Mesendoderm (in vitro differentiated cells): ENCODE data around the gene SLC36A1.

Experiments used
- DNase-seq: peaks from one replicate; pipeline ENCODE4 v3.0.0; 2013
- H2AK5ac ChIP-seq: 2 replicates; pipeline ENCODE4 v1.6.1; 2013; ENCODE audit warnings: low read length, inconsistent platforms
- H2BK120ac ChIP-seq: 2 replicates; pipeline ENCODE4 v1.6.1; 2013; ENCODE audit warnings: low read depth, mild to moderate bottlenecking, low read length, moderate library complexity, mixed read lengths
- H2BK15ac ChIP-seq: replicated peaks from 2 replicates; pipeline ENCODE4 v1.6.1; 2013; ENCODE audit warnings: low read depth, mild to moderate bottlenecking, moderate library complexity
- H2BK5ac ChIP-seq: 2 replicates; pipeline ENCODE4 v1.6.1; 2013; ENCODE audit warnings: low read length, inconsistent platforms
- H3K18ac ChIP-seq: 2 replicates; pipeline ENCODE4 v1.6.1; 2013; ENCODE audit warnings: mild to moderate bottlenecking, low read length, mixed read lengths
- H3K23ac ChIP-seq: one replicate; pipeline ENCODE4 v1.6.1; 2013; ENCODE audit warnings: low read length
- H3K27ac ChIP-seq: 2 replicates; pipeline ENCODE4 v1.5.1; 2013; ENCODE audit warnings: low read depth, mild to moderate bottlenecking, inconsistent platforms, low read length, moderate library complexity
- H3K27me3 ChIP-seq: 2 replicates; pipeline ENCODE4 v1.6.1; 2013; ENCODE audit warnings: low read length, control low read depth, mild to moderate bottlenecking, inconsistent platforms; ENCODE audit not compliant: insufficient read depth, poor library complexity
- H3K36me3 ChIP-seq: 2 replicates; pipeline ENCODE4 v1.6.1; 2013; ENCODE audit warnings: low read length, inconsistent platforms; ENCODE audit not compliant: control insufficient read depth, insufficient read depth
- H3K4ac ChIP-seq: one replicate; pipeline ENCODE4 v1.6.1; 2013; ENCODE audit warnings: low read depth, mild to moderate bottlenecking, low read length, moderate library complexity
- H3K4me1 ChIP-seq: 2 replicates; pipeline ENCODE4 v1.6.1; 2013; ENCODE audit warnings: low read depth, low read length, inconsistent platforms; ENCODE audit not compliant: control insufficient read depth
- H3K4me2 ChIP-seq: 2 replicates; pipeline ENCODE4 v1.6.1; 2013; ENCODE audit warnings: low read length
- H3K4me3 ChIP-seq: 2 replicates; pipeline ENCODE4 v1.5.1; 2013; ENCODE audit warnings: mild to moderate bottlenecking, low read length
- H3K56ac ChIP-seq: one replicate; pipeline ENCODE4 v1.6.1; 2013; ENCODE audit warnings: low read length
- H3K79me1 ChIP-seq: 2 replicates; pipeline ENCODE4 v1.6.1; 2013; ENCODE audit warnings: low read length, inconsistent platforms
- H3K79me2 ChIP-seq: 2 replicates; pipeline ENCODE4 v1.6.1; 2013; ENCODE audit warnings: mild to moderate bottlenecking, low read length; ENCODE audit not compliant: control insufficient read depth, insufficient read depth
- H3K9ac ChIP-seq: 2 replicates; pipeline ENCODE4 v1.6.1; 2013; ENCODE audit warnings: low read length, inconsistent platforms
- H4K5ac ChIP-seq: one replicate; pipeline ENCODE4 v1.6.1; 2013; ENCODE audit warnings: low read length
- H4K8ac ChIP-seq: one replicate; pipeline ENCODE4 v1.6.1; 2013; ENCODE audit warnings: low read depth, mild to moderate bottlenecking, control low read depth, low read length, moderate library complexity
- whole genome bisulfite sequencing: extraction: QIAGEN DNeasy Blood & Tissue Kit; methylation state at CpG from one replicate; pipeline ENCODE4 v1.1.7; 2013; ENCODE audit warnings: low lambda C conversion rate, missing lambda C conversion rate; ENCODE audit not compliant: insufficient coverage; ENCODE audit errors: extremely low coverage; 5-methylcytosine and 5-hydroxymethylcytosine counted together

The SLC36A1 gene

DNA sequence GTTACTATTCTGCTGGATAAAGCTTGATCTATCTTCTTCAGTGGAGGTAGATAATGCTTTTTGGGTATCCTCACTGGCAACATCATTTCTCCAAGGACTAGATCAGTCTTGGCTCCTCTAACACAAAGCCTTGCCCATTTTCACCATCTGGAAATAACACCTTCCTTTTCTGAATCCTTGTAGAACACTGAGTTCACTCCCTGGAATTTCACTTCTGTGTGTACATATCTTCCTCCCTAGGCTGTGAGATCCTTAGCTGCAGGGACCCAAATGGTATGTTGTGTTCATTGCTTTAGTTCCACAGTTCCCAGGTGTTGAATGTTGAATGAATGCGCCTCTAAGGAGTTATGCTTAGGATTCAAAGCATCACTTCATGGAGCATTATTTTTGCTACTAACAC, 16.7 kb upstream of the SLC36A1 start:
- no peaks in the 10 kb centered on the region for H3K4me1 ChIP-seq
- H3K27me3 ChIP-seq = no peaks in the 10 kb centered on the region
- H2BK5ac ChIP-seq = no peak overlapping the region
- no peak overlapping the region for H3K23ac ChIP-seq
- no peaks in the 10 kb centered on the region for H3K36me3 ChIP-seq
- H2BK15ac ChIP-seq = no peak overlapping the region
- no peak overlapping the region for H3K18ac ChIP-seq
- no peak overlapping the region for H3K4ac ChIP-seq
- no peaks in the 10 kb centered on the region for H3K79me2 ChIP-seq
- DNase-seq = no peak
- H3K4me2 ChIP-seq = no peak overlapping the region
- no peak overlapping the region for H4K8ac ChIP-seq
- H2AK5ac ChIP-seq = no peak overlapping the region
- no peak overlapping the region for H2BK120ac ChIP-seq
- H3K9ac ChIP-seq = no peak overlapping the region
- H3K79me1 ChIP-seq = no peaks in the 10 kb centered on the region
- no peak overlapping the region for H3K27ac ChIP-seq
- WGBS = no CpG with 5 or more reads among the region's 1 CpG
- no peak overlapping the region for H3K4me3 ChIP-seq
- H3K56ac ChIP-seq = no peak overlapping the region
- H4K5ac ChIP-seq = no peak overlapping the region

DNA sequence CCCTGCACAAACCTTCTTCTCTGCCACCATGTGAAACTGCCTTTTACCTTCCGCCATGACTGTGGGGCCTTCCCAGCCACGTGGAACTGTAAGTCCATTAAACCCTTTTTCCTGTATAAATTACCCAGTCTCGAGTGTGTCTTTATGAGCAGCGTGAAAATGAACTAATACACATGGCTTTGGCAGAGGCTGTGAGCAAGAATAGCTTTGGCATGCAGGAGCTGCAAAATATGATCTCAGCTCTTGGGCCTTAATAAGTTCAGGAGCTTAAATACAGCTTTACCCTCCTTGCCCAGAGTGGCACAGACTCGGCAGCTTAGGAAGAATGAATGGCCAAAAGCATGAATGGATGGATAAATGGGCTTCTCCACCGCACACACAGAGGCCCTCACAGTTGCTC, 15.7 kb upstream of the SLC36A1 start:
- DNase-seq = no peak
- H2BK120ac ChIP-seq = no peak overlapping the region
- no peak overlapping the region for H3K18ac ChIP-seq
- no peak overlapping the region for H3K4me3 ChIP-seq
- no peaks in the 10 kb centered on the region for H3K79me2 ChIP-seq
- no peak overlapping the region for H4K5ac ChIP-seq
- no peaks in the 10 kb centered on the region for H3K4me1 ChIP-seq
- no CpG with 5 or more reads among the region's 6 CpGs for WGBS
- H4K8ac ChIP-seq = no peak overlapping the region
- no peak overlapping the region for H3K23ac ChIP-seq
- H3K56ac ChIP-seq = no peak overlapping the region
- H2BK5ac ChIP-seq = no peak overlapping the region
- H3K9ac ChIP-seq = no peak overlapping the region
- no peaks in the 10 kb centered on the region for H3K27me3 ChIP-seq
- no peak overlapping the region for H3K27ac ChIP-seq
- H3K36me3 ChIP-seq = no peaks in the 10 kb centered on the region
- H3K4me2 ChIP-seq = no peak overlapping the region
- no peak overlapping the region for H3K4ac ChIP-seq
- H2BK15ac ChIP-seq = no peak overlapping the region
- H3K79me1 ChIP-seq = no peaks in the 10 kb centered on the region
- H2AK5ac ChIP-seq = no peak overlapping the region

DNA sequence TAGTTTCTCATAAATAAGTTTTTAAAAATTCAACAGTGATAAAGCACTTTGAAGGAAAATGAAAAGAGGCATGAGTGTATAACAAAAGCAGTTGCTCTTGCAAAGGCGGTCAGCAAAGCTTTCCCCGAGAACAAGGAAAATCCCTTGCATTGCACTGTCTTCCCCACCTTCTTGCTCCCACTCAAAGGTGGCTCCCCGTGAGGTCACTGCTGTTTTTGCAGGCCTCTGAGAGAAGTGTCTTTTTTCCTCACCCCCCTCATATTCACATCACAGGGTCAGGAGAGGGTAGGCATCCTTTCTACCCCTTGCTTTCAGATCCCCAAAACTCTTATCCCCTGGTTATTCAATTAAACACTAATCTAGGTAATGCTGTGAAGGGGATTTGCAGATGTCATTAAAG, 15.2 kb upstream of the SLC36A1 start:
- Histone ChIP-seq H3K36me3 (no peaks in the 10 kb centered on the region), H3K18ac (no peak overlapping the region), H3K79me2 (no peaks in the 10 kb centered on the region), H3K4ac (no peak overlapping the region), H3K4me1 (no peaks in the 10 kb centered on the region), H3K9ac (no peak overlapping the region), H2AK5ac (no peak overlapping the region), H3K27me3 (no peaks in the 10 kb centered on the region), H4K5ac (no peak overlapping the region), H3K27ac (no peak overlapping the region), H2BK5ac (no peak overlapping the region), H3K4me3 (no peak overlapping the region), H3K23ac (no peak overlapping the region), H4K8ac (no peak overlapping the region), H3K4me2 (no peak overlapping the region), H3K56ac (no peak overlapping the region), H2BK15ac (no peak overlapping the region), H3K79me1 (no peaks in the 10 kb centered on the region), H2BK120ac (no peak overlapping the region)
- no peak for DNase-seq
- no CpG with 5 or more reads among the region's 3 CpGs for WGBS

DNA sequence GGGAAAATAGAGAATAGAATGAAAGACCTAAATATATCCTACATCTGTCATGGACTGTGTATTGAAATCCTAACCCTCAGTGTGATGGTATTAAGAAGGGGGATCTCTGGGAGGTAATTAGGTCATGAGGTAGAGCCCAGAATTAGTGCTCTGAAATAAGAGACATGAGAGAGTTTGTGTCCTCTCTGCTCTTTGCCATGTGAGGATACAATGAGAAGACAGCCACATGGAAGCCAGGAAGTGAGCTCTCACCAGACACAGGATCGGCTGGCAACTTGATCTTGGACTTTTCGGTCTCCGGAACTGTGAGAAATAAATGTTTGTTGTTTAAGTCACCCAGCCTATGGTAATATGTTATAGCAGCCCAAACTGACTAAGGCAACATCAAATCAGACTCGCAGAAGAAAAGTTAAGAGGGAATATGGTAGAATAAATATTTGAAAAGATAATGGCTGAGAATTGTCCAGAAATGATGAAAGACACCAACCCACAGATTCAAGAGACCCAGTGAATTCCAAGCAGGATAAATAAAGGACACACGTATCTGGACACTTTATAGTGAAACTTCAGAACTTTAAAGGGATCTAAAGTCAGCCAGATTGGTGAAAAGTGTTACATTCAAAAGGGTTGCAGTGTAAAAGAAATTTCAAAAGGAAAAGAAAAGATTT, 12.7 kb upstream of the SLC36A1 start:
- H3K4ac ChIP-seq = no peak overlapping the region
- H2BK5ac ChIP-seq = no peak overlapping the region
- H3K27ac ChIP-seq = no peak overlapping the region
- no peak overlapping the region for H3K4me2 ChIP-seq
- no peak overlapping the region for H3K4me3 ChIP-seq
- H4K8ac ChIP-seq = no peak overlapping the region
- no peak overlapping the region for H3K56ac ChIP-seq
- no peaks in the 10 kb centered on the region for H3K79me2 ChIP-seq
- no CpG with 5 or more reads among the region's 5 CpGs for WGBS
- no peaks in the 10 kb centered on the region for H3K79me1 ChIP-seq
- H2BK15ac ChIP-seq = no peak overlapping the region
- H3K9ac ChIP-seq = no peak overlapping the region
- no peak overlapping the region for H4K5ac ChIP-seq
- H2BK120ac ChIP-seq = no peak overlapping the region
- no peaks in the 10 kb centered on the region for H3K4me1 ChIP-seq
- H3K18ac ChIP-seq = no peak overlapping the region
- no peak for DNase-seq
- no peak overlapping the region for H3K23ac ChIP-seq
- H2AK5ac ChIP-seq = no peak overlapping the region
- no peaks in the 10 kb centered on the region for H3K27me3 ChIP-seq
- no peaks in the 10 kb centered on the region for H3K36me3 ChIP-seq

DNA sequence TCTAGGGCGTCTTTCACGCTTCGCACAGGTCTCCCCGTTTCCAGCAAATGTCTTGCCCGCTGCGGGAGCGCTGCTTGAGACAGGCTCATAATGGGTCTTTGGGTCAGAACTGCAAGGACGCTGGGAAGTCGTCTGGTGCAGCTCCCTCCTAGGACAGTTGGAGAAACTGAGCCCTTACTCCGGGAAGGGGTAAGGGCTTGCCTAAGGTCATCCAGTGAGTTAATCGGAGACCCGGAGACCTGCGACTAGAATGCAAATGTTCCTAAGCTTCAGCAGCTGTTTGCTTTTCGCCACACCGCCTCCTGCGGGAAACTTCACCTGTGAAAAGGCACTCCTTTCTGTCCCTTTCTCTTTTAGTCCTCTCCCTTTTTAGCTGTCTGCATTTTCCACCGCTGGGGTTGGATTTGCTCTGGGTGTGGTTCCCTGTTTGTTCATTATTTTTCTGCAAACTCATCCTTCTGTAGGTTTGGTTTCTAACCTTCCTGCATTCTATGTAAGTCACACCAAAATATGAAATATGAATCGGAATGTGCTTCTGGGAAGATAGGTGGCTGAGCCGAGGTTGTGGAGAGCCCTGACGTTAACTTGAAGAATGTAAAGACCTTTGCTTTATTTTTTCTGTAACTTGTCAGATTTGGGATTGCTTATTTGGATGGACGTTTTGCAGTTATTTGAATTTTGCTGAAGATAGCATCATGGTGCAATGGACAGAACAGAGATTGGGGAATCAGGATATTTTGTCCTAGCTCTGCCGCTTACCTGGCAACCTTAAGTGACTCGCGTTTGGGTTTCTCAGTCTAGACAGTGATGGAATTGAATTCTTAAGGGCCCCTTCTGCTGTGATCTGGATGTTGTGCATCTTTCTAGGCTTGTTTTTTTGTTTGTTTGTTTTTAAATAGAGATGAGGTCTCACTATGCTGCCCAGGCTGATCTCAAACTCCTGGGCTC, 909 bp downstream of the SLC36A1 start:
- Histone ChIP-seq H3K4me2 (peak overlapping the region; percentile 100), H3K36me3 (no peaks in the 10 kb centered on the region), H2BK15ac (no peak overlapping the region), H3K23ac (no peak overlapping the region), H2AK5ac (no peak overlapping the region), H3K4me3 (peak overlapping the region; percentile 78), H4K8ac (no peak overlapping the region), H3K27ac (no peak overlapping the region), H2BK120ac (no peak overlapping the region), H3K18ac (no peak overlapping the region), H3K9ac (peak overlapping the region; percentile 81), H3K79me2 (peaks cover 2% of the 10 kb centered on the region), H2BK5ac (no peak overlapping the region), H3K79me1 (peaks cover 3% of the 10 kb centered on the region), H3K56ac (peak overlapping the region; percentile 85), H3K4ac (no peak overlapping the region), H4K5ac (no peak overlapping the region), H3K4me1 (no peaks in the 10 kb centered on the region), H3K27me3 (no peaks in the 10 kb centered on the region)
- DNase-seq = peak; percentile 78
- WGBS = no CpG with 5 or more reads among the region's 24 CpGs
